Measurements from ENCODE around the gene OR5C1.

- no peak for TF ChIP-seq ZNF263 (CRISPR knock-in tag; IDR thresholded peaks at IDR 0.05; ENCODE audit: low read depth)
- TF ChIP-seq CTCF (IDR thresholded peaks at IDR 0.05): no peak
- no peak for TF ChIP-seq ERG (CRISPR knock-in tag; IDR thresholded peaks at IDR 0.05)
- TF ChIP-seq TEAD4 (CRISPR knock-in tag; IDR thresholded peaks at IDR 0.05): no peak
- no peak for TF ChIP-seq E2F1 (CRISPR knock-in tag; IDR thresholded peaks at IDR 0.05)
- no peak for TF ChIP-seq MAX (CRISPR knock-in tag; IDR thresholded peaks at IDR 0.05)
- no peak for TF ChIP-seq JUN (CRISPR knock-in tag; IDR thresholded peaks at IDR 0.05)
- no peak for TF ChIP-seq PREB (CRISPR knock-in tag; IDR thresholded peaks at IDR 0.05; ENCODE audit: borderline replicate concordance)
- TF ChIP-seq USF2 (CRISPR knock-in tag; IDR thresholded peaks at IDR 0.05): no peak
- no peak for TF ChIP-seq NFYB (CRISPR knock-in tag; conservative IDR thresholded peaks at IDR 0.05; ENCODE audit: low read depth)
Measured at GRCh38 chr9:122822938-122823337, 34.2 kb downstream of the OR5C1 start.
